WTC11 (cell line): ENCODE measurements around the gene ZNRF3. TPM values are rescaled to one million over a fixed set of nuclear protein-coding genes. Genes with fewer than 3 reads are reported as not detected.

ENCODE experiments used
- ATAC-seq: fragments of 200-7000 bp; cut with Tn5 transposase; 2 replicates; pipeline ENCODE4 v1.10.0; 2021; ENCODE audit warnings: mild to moderate bottlenecking, moderate library complexity
- CTCF ChIA-PET: fragments of 300-600 bp; sonication (Branson Sonifier 250); formaldehyde crosslinking; loops from one replicate; lab custom pipeline; 2021; ENCODE audit warnings: antibody characterized with exemption; lab: Charles Lee
- POLR2A ChIA-PET: fragments of 350-600 bp; sonication (Branson Sonifier 250); formaldehyde crosslinking; loops from one replicate; lab custom pipeline; 2021; ENCODE audit warnings: antibody characterized with exemption; lab: Charles Lee
- DNase-seq: peaks from one replicate; pipeline ENCODE4 v3.0.0; 2021; ENCODE audit warnings: low spot score
- H3K27ac Mint-ChIP-seq: 2 replicates; pipeline ENCODE4 v1.8.0; 2021; ENCODE audit warnings: mixed read lengths
- H3K27me3 Mint-ChIP-seq: 2 replicates; pipeline ENCODE4 v1.8.0; 2021; ENCODE audit warnings: low read depth, mild to moderate bottlenecking, moderate library complexity, mixed read lengths
- H3K36me3 Mint-ChIP-seq: 2 replicates; pipeline ENCODE4 v1.8.0; 2021; ENCODE audit warnings: mixed read lengths
- H3K4me1 Mint-ChIP-seq: 2 replicates; pipeline ENCODE4 v1.8.0; 2022; ENCODE audit warnings: mixed read lengths
- H3K4me3 Mint-ChIP-seq: 2 replicates; pipeline ENCODE4 v1.8.0; 2021; ENCODE audit warnings: mild to moderate bottlenecking, moderate library complexity, mixed read lengths
- H3K9me3 Mint-ChIP-seq: 2 replicates; pipeline ENCODE4 v1.8.0; 2021; ENCODE audit warnings: mixed read lengths
- CBFB ChIP-seq: sonication (generic); formaldehyde crosslinking; IDR thresholded peaks from 2 replicates; pipeline ENCODE4 v1.8.1; 2022; ENCODE audit warnings: mild to moderate bottlenecking, low read depth, missing genetic modification reagents
- EMX1 ChIP-seq: fragments of 250-450 bp; sonication (Bioruptor Pico); IDR thresholded peaks from 2 replicates; pipeline ENCODE4 v1.8.0; 2021; ENCODE audit warnings: mild to moderate bottlenecking
- FOXJ3 ChIP-seq: sonication (generic); formaldehyde crosslinking; IDR thresholded peaks from 2 replicates; pipeline ENCODE4 v1.9.0; 2021; ENCODE audit warnings: missing genetic modification reagents, mild to moderate bottlenecking, borderline replicate concordance
- FOXK1 ChIP-seq: sonication (generic); formaldehyde crosslinking; IDR thresholded peaks from 2 replicates; pipeline ENCODE4 v1.8.0; 2022; ENCODE audit warnings: mild to moderate bottlenecking, moderate library complexity, missing genetic modification reagents
- GTF2I ChIP-seq: fragments of 250-450 bp; sonication (Bioruptor Pico); conservative IDR thresholded peaks from 2 replicates; pipeline ENCODE4 v1.4.0; 2021; ENCODE audit warnings: mild to moderate bottlenecking
- HMGA2 ChIP-seq: fragments of 250-450 bp; sonication (Bioruptor Pico); IDR thresholded peaks from 2 replicates; pipeline ENCODE4 v1.4.0; 2021; ENCODE audit warnings: mild to moderate bottlenecking, moderate library complexity
- JAZF1 ChIP-seq: fragments of 250-450 bp; sonication (Bioruptor Pico); IDR thresholded peaks from 2 replicates; pipeline ENCODE4 v1.9.0; 2021; ENCODE audit warnings: moderate library complexity, mild to moderate bottlenecking, inconsistent platforms
- JUN ChIP-seq: sonication (generic); formaldehyde crosslinking; IDR thresholded peaks from 2 replicates; pipeline ENCODE4 v1.8.0; 2023; ENCODE audit warnings: mild to moderate bottlenecking, missing genetic modification reagents
- NR2C2 ChIP-seq: sonication (generic); formaldehyde crosslinking; IDR thresholded peaks from 2 replicates; pipeline ENCODE4 v1.8.0; 2022; ENCODE audit warnings: mild to moderate bottlenecking, missing genetic modification reagents
- SMAD4 ChIP-seq: sonication (generic); formaldehyde crosslinking; IDR thresholded peaks from 2 replicates; pipeline ENCODE4 v1.8.0; 2022; ENCODE audit warnings: mild to moderate bottlenecking, missing genetic modification reagents
- SOX15 ChIP-seq: fragments of 250-450 bp; sonication (Bioruptor Pico); IDR thresholded peaks from 2 replicates; pipeline ENCODE4 v1.9.0; 2021; ENCODE audit warnings: mild to moderate bottlenecking
- TP53 ChIP-seq: sonication (generic); formaldehyde crosslinking; IDR thresholded peaks from 2 replicates; pipeline ENCODE4 v1.8.1; 2023; ENCODE audit warnings: mild to moderate bottlenecking, missing genetic modification reagents
- ZBTB21 ChIP-seq: sonication (generic); formaldehyde crosslinking; IDR thresholded peaks from 2 replicates; pipeline ENCODE4 v1.8.1; 2023; ENCODE audit warnings: mild to moderate bottlenecking, missing genetic modification reagents, borderline replicate concordance
- ZNF317 ChIP-seq: sonication (generic); formaldehyde crosslinking; IDR thresholded peaks from 2 replicates; pipeline ENCODE4 v1.8.1; 2023; ENCODE audit warnings: low read depth, mild to moderate bottlenecking, moderate library complexity, missing genetic modification reagents, borderline replicate concordance
- ZNF416 ChIP-seq: fragments of 250-450 bp; sonication (Bioruptor Pico); IDR thresholded peaks from 2 replicates; pipeline ENCODE4 v1.9.0; 2021; ENCODE audit warnings: mild to moderate bottlenecking, inconsistent platforms
- ZNF512 ChIP-seq: sonication (generic); formaldehyde crosslinking; IDR thresholded peaks from 2 replicates; pipeline ENCODE4 v1.8.1; 2022; ENCODE audit warnings: missing genetic modification reagents, borderline replicate concordance
- total RNA-seq: library from RNA; stranded (reverse); gene quantifications from 3 replicates; pipeline ENCODE4 v1.2.3, GENCODE V29; 2021
- TF ChIP-seq, protein P1 (sequence below): sonication (generic); formaldehyde crosslinking; IDR thresholded peaks from 2 replicates; pipeline ENCODE4 v1.8.0; 2023; ENCODE audit warnings: missing genetic modification reagents, mild to moderate bottlenecking, borderline replicate concordance
- TF ChIP-seq, protein P2 (sequence below): sonication (generic); formaldehyde crosslinking; IDR thresholded peaks from 2 replicates; pipeline ENCODE4 v1.8.0; 2022; ENCODE audit warnings: mild to moderate bottlenecking, missing genetic modification reagents
- TF ChIP-seq, protein P3 (sequence below): sonication (generic); formaldehyde crosslinking; IDR thresholded peaks from 2 replicates; pipeline ENCODE4 v1.8.1; 2023; ENCODE audit warnings: mild to moderate bottlenecking, missing genetic modification reagents, moderate library complexity
- TF ChIP-seq, protein P4 (sequence below): fragments of 250-450 bp; sonication (Bioruptor Pico); IDR thresholded peaks from 2 replicates; pipeline ENCODE4 v1.8.0; 2021; ENCODE audit warnings: mild to moderate bottlenecking

ZNRF3 gene
- total RNA-seq, 1 experiment from 2014 or later = 25.4 TPM

- peak overlapping the region; percentile 97 for H3K27ac Mint-ChIP-seq
- TF ChIP-seq ZNF512 (CRISPR knock-in tag) (no peak), ZNF416 (CRISPR knock-in tag) (no peak), NR2C2 (CRISPR knock-in tag) (no peak), FOXK1 (CRISPR knock-in tag) (no peak), JUN (CRISPR knock-in tag) (no peak), JAZF1 (no peak), FOXJ3 (CRISPR knock-in tag) (no peak), TP53 (CRISPR knock-in tag) (no peak), CBFB (CRISPR knock-in tag) (no peak), GTF2I (CRISPR knock-in tag) (no peak), HMGA2 (CRISPR knock-in tag) (no peak), SOX15 (CRISPR knock-in tag) (no peak), SMAD4 (CRISPR knock-in tag) (no peak), ZNF317 (no peak), ZBTB21 (CRISPR knock-in tag) (no peak), EMX1 (CRISPR knock-in tag) (no peak)
- TF ChIP-seq, protein P1, sequence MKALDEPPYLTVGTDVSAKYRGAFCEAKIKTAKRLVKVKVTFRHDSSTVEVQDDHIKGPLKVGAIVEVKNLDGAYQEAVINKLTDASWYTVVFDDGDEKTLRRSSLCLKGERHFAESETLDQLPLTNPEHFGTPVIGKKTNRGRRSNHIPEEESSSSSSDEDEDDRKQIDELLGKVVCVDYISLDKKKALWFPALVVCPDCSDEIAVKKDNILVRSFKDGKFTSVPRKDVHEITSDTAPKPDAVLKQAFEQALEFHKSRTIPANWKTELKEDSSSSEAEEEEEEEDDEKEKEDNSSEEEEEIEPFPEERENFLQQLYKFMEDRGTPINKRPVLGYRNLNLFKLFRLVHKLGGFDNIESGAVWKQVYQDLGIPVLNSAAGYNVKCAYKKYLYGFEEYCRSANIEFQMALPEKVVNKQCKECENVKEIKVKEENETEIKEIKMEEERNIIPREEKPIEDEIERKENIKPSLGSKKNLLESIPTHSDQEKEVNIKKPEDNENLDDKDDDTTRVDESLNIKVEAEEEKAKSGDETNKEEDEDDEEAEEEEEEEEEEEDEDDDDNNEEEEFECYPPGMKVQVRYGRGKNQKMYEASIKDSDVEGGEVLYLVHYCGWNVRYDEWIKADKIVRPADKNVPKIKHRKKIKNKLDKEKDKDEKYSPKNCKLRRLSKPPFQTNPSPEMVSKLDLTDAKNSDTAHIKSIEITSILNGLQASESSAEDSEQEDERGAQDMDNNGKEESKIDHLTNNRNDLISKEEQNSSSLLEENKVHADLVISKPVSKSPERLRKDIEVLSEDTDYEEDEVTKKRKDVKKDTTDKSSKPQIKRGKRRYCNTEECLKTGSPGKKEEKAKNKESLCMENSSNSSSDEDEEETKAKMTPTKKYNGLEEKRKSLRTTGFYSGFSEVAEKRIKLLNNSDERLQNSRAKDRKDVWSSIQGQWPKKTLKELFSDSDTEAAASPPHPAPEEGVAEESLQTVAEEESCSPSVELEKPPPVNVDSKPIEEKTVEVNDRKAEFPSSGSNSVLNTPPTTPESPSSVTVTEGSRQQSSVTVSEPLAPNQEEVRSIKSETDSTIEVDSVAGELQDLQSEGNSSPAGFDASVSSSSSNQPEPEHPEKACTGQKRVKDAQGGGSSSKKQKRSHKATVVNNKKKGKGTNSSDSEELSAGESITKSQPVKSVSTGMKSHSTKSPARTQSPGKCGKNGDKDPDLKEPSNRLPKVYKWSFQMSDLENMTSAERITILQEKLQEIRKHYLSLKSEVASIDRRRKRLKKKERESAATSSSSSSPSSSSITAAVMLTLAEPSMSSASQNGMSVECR (CRISPR knock-in tag) = no peak
- TF ChIP-seq, protein P2, sequence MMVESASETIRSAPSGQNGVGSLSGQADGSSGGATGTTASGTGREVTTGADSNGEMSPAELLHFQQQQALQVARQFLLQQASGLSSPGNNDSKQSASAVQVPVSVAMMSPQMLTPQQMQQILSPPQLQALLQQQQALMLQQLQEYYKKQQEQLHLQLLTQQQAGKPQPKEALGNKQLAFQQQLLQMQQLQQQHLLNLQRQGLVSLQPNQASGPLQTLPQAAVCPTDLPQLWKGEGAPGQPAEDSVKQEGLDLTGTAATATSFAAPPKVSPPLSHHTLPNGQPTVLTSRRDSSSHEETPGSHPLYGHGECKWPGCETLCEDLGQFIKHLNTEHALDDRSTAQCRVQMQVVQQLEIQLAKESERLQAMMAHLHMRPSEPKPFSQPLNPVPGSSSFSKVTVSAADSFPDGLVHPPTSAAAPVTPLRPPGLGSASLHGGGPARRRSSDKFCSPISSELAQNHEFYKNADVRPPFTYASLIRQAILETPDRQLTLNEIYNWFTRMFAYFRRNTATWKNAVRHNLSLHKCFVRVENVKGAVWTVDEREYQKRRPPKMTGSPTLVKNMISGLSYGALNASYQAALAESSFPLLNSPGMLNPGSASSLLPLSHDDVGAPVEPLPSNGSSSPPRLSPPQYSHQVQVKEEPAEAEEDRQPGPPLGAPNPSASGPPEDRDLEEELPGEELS (CRISPR knock-in tag) = no peak
- TF ChIP-seq, protein P3, sequence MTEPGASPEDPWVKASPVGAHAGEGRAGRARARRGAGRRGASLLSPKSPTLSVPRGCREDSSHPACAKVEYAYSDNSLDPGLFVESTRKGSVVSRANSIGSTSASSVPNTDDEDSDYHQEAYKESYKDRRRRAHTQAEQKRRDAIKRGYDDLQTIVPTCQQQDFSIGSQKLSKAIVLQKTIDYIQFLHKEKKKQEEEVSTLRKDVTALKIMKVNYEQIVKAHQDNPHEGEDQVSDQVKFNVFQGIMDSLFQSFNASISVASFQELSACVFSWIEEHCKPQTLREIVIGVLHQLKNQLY (CRISPR knock-in tag) = no peak
- TF ChIP-seq, protein P4, sequence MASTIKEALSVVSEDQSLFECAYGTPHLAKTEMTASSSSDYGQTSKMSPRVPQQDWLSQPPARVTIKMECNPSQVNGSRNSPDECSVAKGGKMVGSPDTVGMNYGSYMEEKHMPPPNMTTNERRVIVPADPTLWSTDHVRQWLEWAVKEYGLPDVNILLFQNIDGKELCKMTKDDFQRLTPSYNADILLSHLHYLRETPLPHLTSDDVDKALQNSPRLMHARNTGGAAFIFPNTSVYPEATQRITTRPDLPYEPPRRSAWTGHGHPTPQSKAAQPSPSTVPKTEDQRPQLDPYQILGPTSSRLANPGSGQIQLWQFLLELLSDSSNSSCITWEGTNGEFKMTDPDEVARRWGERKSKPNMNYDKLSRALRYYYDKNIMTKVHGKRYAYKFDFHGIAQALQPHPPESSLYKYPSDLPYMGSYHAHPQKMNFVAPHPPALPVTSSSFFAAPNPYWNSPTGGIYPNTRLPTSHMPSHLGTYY (CRISPR knock-in tag) = no peak
- CTCF ChIA-PET = interaction anchor here (1.0 to 1.7 kb wide), 5 partner anchors 26 to 149 kb away, joined by 4 to 7 read pairs (median 5); no protein-coding TSS in a partner anchor
These were observed 120.7 kb downstream of the ZNRF3 start for GRCh38 chr22:29003975-29004646.

More at GRCh38 chr22:29003975-29004646, 120.7 kb downstream of the ZNRF3 start:
- Mint-ChIP-seq H3K4me1 (peaks cover 86% of the 10 kb centered on the region), H3K27me3 (no peaks in the 10 kb centered on the region), H3K9me3 (0 out of 2 replicates have a peak, but pooled peaks cover 5% of the 10 kb centered on the region), H3K4me3 (peak overlapping the region; percentile 47), H3K36me3 (peaks cover 2% of the 10 kb centered on the region)
- POLR2A ChIA-PET = interaction anchor here (0.6 to 1.6 kb wide), 4 partner anchors 8 to 63 kb away, joined by 3 to 8 read pairs (median 6); no protein-coding TSS in a partner anchor
- ATAC-seq (peak; percentile 50), DNase-seq (peak; percentile 35)
